ENCODE results near the gene CCR6.
"Not testable (repeated sequence)": the region's sequence is repeated elsewhere in the genome, so short reads cannot be mapped to it uniquely, and the experiment has no call there.

Gene CCR6

DNA sequence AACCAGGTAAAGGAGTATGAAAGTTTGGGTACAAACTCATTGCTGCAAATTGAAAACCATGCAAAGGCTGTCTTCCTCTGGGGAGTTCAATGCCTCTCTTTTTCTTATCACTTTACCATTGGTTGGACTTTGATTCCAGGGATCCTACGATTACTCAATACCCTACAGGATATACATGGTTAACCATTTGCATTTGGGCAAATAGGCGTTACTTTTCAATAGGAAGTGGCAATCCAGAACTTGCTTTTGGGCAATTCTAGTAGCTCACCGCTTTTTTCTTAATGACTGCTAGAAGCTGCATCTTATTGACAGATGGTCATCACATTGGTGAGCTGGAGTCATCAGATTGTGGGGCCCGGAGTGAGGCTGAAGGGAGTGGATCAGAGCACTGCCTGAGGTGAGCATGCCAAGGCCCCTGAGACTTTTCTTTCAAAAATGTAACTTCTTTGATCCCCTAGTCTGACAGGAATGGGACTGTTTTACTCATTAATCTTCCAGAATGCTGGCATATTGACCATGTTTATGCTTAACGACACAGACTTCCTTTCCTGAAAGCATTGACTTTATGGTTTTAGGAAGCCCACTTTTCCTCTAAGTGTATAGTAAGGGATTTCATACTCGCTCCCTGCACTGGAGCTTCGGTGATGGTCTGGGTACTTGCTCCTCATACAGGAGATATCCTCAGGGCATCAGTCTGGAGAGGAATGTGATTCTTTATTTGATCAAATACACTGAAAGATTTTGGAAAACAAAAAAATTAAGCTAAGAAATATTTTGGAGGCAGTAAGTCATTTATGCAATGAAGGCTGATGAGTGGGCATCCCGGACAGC lies at the start of gene CCR6:
Gene CCR6, plus strand, starts transcription at position 270 of the 831 bp plus-strand sequence. CDS start 13,039 bp downstream, outside the sequence.
- no peak for DNase-seq

DNA sequence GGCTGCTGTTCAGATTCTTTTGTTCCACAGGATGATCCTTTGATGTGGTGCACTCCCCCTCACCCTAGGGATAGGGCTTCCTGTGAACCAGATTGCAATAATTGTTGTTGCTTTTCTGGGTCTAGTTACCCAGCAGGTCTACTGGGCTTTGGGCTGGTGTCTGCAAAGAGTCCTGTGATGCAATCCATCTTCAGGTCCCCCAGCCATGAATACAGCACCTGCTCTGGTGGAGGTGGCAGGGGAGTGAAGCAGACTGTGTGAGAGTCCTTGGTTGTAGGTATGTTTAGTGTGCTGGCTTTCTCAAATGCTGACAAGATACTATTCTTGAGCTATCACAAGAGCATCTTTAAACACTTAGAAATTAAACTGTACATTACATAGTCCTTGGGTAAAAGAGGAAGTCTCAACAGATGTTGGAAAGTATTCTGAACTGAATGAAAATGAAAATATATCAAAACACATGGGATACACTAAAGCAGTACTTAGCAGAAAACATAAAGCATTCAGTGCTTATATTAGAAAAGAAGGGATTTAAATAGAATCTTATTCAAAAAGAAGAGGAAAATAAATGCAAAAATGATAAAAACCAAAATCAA lies 49.1 kb upstream of the CCR6 start:
- no peak for DNase-seq

DNA sequence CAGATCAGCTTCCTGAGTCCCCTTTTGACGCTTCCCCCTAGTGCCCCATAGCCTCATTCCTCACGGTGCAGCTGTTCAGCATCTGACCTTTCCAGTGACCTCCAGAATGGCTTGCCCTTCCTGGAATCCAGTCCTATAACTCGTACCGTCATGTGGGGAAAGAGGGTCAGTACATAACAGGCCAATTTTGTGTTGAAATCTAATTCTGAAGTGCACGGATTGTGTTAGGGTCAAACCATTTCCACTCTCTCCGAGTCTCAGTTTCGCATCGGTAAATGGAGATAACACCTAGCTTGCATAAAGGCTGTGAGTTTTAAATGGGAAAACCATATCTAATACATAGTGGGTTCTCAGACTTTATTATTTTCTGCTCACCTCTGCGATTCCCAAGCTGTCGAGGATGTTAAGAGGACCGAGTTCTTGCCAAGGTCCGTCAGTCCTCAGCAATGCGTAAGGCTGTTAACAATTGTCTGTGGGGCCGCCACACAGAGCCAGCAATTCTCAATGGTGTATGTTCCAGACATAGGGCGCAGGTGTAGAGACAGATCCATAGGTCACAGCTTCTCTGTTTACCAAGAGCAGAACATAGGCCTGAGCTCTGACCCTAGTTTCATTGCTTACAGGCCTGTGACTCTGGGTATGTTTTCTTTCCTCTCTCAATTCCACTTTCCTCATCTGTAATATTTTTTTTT lies 45.5 kb upstream of the CCR6 start:
- no peak for DNase-seq

DNA sequence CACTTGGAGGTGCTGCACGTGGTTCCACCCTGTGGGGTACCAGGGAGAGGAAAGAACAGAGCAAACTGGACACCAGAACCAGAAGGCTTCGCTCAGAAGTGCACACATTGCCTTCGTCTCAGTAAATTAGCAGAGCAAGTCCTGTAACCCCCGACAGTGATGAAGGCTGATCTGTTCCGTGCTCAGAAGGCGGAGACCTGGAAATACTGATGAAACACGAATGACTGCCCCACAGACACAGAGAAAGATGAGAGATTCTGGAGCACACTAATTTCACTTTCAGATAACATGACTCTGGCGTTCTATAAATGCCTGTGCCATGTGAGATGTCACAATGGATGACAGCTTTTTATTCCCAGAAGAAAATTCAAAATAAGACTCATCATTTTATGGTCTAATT lies 44.2 kb upstream of the CCR6 start:
- DNase-seq: no peak

DNA sequence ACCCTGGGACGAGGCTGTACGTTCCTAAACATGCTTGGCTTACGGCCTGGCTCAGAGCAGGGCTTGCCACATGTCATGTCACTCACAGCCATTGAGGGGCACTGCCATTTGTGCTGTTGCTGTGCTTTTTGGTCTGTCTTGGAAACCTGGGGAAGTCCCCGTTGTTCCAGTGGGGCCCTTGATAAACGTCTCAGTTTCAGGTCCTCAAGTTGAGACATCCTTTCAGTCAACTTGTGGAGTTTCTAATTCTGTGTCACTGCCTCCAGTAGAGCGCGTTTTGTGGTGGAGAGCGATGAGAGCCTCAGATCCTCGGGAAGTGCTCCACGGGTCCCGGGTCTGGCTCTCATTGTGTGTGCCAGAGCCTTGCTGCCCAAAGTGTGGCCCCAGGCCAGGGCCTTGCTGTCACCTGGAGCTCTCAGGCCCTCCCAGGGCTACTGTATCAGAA lies 43.0 kb upstream of the CCR6 start:
- no peak for DNase-seq

DNA sequence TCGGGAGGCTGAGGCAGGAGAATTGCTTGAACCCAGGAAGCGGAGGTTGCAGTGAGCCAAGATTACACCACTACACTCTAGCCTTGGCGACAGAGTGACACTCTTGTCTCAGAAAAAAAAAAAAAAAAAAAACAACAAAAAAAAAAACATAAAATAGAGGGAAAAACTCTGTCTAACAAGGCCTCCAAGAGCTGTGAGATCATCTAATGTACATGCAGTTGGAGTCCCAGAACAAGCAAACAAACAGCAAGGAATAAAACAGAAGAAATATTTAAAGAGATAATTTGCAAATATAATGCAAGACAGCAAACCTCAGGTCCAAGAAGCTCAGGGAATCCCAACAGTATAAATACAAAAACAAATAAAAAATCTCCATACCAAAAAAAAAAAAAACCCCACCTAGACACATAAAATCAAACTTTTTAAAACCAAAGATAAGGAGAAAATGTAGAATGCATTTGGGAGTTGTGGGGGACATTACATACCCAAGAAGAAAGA lies 35.0 kb upstream of the CCR6 start:
- DNase-seq: no peak

DNA sequence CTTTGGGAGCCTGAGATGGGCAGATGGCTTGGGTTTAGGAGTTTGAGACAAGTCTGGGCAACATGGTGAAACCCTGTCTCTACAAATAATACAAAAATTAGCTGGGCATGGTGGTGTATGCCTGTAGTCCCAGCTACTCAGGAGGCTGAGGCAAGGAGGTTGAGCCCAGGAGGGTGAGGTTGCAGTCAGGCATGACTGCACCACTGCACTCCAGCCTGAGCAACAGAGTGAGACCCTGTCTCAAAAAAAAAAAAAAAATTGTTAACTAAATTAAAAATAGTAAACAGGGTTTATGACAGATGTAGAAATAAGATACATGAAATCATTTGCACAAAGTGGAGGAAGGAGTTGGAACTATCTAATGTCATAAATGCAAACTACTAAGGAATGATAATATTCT lies 34.2 kb upstream of the CCR6 start:
- DNase-seq: not testable (repeated sequence)

DNA sequence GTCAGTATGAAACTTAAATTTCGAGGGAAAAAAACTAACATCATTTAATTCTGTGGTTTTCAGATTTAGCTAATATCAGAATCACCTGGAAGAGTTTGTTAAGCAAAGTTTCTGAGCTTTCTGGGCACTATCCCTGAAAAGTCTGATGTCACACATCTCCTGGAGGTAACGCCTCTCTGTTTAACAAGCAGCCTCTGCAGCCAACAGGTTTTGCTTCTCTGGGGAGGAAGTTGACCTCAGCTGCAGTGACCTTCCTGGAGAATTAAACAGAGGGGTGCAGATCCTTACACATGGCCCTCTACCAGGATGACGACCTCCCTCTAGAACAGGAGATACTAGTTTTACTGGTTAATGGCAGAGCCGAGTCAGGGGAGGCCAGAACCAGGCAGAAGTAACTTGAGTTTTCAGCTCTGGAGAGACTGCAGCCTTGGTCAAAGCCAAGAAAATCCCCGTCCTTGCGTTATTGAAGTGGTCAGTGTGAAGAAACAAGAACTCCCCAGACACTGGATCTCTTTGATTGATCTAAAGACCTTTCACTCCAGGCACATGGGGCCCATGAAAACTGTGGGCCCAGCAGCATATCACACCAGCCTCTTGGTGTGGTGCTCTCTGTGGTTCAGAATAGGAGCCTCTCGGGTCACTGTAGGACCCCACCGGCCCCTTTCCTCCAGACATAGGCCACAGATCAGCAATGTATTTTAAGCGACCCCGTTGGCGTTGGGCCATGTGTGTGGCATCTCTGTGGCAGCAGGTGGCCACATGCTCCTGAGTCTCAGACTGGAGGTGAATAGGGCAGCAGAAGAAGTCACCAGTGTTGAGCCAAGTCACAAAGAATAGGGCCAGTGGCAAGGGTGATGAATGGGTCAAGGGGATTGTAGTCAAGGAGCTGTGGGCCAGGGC lies 33.4 kb upstream of the CCR6 start:
- DNase-seq: peak; percentile 40

DNA sequence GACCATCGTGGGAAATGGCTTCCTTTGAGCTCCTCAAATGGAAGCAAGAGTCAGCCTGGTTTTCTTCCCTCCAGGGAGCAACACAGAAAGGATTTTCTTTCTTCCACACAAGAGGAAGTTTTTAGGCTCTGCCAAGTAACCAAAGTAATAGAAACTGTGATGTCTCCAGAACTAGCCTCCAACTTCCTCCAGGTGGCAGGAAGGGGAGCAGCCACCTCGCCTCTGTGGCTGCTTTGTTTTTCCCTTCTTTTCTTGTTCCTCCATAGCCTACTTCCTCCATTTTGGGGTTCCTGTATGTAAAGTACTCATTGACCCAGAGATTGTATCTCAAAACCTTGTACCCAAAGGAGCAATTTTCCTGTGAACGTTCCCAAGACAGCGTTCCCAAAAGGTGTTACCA lies 32.7 kb upstream of the CCR6 start:
- DNase-seq: peak; percentile 25

DNA sequence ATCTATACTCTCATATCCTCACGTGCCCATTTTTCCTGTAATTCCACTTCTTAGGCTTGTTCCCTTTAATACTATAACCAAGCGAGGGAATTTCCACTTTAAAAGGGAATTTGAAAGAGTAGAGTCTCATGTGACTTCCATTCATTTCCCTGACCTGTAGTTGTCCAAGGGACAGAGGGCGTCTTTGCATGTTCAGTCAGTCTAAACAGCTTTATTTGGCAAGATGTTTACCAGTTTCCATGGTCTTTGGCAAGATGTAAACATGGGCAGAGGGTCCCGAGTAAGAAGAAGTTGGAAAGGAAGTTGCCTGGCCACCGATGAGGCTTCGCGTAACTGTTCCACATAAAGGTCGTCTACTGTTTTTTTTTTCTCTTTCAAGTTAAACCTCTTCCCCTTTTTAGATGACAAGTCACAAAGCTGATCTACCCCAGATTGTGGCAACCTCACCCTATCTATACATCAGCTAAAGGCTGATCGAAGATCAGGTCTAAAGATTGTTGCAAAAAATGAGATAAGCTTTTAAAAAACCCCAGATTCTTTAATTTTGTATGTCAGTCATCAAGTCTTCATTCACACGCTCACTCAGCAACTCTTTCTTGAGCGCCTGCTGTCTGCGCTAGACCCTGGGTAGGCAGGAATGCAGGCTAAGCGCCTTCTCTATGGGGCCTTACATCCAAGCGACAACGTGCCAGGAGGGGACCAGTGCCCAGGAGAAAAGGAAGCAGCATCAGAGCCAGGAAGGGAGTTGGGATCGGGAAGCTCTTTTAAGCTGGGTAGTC lies 31.7 kb upstream of the CCR6 start:
- peak; percentile 11 for DNase-seq

DNA sequence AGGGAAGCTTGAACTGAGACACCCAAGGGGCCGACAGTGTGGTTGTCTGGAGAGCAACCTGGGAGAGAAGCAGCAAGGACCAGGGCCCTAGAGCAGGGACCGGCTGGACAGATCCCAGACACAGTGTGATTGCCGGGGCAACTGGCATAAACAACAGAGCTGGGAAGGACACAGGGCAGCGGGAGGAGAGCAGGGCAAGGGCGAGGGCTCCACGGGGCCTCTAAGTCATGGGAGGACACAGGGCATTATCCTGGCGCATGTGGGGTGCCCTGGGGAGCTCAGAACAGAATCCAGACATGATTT lies 31.1 kb upstream of the CCR6 start:
- peak; percentile 60 for DNase-seq

DNA sequence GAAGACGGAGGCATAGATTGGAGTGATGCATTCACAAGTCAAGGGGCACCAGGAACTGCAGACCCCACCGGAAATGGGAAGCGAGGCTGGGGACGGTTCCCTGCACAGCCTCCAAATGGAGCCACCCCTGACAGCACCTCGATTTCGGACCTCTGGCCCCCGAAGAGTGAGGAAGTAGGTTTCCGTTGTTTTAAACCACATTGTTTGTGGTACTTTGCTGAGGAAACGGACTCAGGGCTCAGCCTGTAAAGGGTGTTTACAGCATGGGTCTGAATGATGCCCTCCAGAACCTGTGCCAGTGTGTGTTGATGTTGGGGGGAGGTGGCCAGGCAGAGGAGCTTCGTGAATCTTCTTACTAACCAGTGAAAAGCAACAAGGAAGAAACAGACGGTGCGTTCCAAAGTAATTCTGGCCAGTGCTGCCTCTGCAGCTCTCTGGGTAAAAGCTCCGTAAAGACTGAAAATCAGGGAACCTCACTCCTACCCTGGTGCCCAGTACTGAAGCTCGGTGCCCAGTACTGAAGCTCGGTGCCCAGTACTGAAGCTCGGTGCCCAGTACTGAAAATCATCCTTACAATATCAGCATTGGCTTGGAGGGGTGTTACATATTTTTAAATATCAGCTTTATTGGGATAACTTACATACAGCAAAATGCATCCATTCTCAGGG lies 30.1 kb upstream of the CCR6 start:
- peak; percentile 29 for DNase-seq

DNA sequence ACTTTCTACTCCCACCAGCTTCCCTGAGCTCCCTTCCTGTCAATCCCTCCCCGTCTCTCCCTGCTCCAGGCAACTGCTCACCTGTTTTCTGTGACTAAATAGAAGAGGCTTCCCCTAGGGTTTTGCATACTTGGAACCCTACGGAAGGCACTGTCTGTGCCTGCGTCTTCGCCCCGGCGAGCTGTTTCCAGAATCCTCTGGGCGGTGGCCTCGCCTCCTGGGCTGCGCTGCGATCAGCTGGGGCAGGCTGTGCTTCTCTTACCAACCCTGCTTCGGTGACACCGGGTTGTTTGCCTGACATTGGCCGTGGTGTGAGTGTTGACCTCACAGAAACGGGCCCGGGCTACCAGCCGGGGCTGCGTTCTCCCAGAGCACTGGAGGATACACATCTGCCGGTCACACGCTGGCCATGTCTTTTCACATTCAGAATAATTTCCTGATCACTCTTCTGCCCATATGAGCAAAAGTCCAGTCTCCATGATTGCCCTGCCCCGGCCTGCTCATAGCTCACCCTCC lies 29.4 kb upstream of the CCR6 start:
- DNase-seq: peak; percentile 45

DNA sequence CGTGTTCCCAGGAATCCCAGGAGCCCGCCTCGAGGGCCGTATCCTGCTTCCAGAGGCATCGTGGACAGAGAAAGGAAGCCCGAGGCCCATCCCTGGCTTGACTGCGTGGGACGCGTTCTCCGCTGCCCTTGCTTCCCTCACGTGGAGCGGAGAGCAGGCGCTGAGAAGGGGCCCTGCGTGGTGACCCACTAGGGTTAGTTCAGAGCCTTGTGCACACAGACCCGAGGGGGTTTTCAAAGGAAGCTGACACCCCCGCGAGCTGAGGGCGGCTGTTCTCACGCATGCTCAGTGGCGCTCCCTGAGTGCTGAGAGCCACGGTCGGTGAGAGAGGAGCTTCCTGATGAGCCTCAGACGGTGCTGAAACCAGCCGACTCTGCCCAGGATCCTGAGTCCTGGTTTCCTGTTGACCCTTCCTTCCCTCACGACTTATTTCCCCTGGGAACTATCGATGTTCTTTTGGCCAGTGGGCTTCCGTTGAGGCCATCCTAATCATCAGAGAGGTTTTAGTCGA lies 28.9 kb upstream of the CCR6 start:
- peak; percentile 50 for DNase-seq

DNA sequence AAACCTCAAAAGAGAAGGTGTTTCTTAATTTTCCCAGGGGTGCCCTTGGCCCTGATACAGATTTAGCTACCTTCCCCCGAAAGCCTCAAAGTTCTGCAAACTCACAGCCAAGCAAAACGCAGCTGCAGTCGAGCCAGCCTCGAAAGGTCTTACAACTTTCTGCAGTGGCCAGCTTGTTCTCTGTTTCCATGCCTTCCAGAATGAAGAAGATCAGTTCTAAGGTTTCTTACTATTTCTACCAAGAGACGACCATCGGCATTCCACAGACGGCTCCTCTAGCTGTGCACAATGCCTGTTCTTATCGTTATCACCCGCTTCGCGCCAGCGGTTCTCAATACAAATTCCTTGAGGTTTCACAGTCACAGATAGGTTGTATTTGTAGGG lies 28.5 kb upstream of the CCR6 start:
- peak; percentile 56 for DNase-seq

DNA sequence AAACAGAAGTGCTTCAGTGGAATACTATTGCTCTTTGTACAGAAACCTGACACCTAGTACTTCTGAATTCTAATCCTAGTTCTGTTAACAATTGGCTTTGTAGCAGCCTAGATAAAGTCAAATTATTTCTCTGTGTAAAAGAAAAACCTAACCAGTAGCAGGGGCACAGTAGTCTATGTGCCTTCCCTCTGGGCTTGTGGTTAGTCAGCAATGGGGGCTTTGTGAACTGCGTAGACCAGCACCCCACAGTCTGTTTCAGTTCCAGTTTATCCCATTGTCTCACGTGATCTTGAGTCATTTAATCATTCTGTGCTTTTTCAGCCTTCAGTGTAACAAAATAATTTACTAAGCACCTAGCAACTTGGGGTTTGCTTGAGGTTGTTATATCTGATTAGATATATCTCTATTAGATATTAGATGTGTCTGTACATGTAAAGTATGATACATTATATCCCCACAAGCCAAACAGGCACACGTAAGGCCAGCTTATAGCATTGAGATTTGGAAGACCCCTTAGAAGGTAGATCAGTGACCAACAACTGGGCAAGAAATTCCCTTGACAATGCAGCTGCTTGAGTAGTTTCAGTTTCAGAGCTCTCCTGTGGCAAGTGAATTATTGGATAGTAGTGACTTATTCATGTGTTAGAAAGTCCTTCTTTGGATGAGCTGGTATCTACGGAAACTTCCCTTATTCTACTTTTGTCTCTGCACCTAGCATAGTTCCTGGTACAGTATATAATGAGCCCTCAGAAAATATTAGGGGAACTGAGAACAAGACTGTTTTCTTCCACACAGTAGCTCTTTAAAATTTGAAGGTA lies 27.9 kb upstream of the CCR6 start:
- peak; percentile 4 for DNase-seq

DNA sequence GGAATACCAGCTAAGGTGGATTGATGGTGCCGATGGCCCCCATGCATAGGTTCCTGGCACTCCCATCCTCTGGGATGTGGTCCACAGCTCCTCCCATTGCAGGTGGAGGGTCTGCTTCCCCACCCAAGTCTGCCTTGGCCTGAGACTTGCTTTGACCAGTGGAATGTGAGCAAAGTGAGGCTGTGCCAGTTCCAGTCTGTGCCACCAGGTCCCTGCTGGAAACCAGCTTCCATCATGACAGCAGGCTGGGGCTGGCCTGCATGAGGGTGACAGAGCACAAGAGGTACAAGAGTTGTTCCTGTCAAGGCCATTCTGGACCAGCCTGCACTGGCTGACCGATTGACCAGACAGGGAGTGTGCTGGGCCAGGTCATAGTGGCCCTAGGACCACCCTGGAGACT lies 27.0 kb upstream of the CCR6 start:
- DNase-seq: peak; percentile 18

DNA sequence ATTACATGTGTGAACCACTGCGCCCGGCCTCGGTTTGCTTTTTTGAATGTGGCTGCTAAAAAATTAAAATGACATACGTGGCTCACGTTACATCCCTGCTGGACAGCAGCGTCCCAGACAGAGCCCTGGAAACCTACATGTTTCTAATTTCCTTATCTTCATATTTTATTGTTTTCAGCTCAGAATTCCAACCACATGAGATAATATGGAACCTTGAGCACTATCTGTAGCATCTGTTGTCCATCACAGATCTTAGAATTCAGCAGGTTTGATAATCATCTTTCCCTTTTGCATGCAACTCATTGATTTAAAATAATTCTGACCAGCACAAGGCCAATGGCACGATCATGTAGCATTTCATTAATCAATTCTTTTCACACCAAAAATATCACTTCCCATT lies 25.9 kb upstream of the CCR6 start:
- peak; percentile 9 for DNase-seq

DNA sequence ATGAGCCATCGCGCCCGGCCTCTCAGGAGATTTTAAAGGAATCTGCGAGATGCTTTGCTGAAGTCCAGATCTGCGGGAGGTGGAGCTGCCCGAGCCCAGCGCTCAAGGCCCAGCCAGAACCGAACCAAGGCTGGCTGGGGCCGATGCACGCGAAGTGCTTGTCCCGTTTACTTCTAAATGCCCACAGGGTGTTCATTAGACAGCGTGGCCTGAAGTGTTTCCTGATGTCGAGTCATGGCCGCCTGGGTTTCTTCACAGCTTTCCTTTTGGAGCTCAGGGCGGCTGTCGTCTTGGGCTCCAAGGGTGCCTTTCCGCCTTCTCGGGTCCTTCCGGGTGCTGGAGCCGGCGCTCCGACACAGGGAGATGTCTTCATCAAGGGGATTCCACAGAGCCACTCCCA lies 25.1 kb upstream of the CCR6 start:
- peak; percentile 38 for DNase-seq

DNA sequence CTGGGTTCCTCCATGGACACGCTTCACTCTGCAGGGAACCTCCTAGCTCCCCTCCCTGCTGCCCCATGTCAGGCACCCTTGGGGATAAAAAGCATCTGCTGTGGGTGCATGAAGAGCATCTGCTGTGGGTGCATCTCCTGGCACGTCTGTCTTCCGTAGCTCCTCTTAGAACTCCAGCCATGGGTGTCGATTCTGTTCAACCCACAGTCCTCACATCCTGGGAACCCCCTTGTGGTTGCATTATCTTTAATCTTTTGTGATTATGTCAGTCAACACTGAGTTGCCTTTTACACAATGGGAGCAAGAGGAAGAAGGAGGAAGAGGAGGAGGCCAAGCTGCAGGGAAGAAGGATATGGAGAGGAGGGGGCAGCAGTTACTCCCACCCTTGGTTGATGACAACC lies 24.1 kb upstream of the CCR6 start:
- peak; percentile 35 for DNase-seq
